GM21360 (cell line): ENCODE results near the gene ILK.

Source experiments
- ATAC-seq: cut with Tn5 transposase; IDR thresholded peaks from one replicate; pipeline ENCODE4 v1.9.1; 2021; ENCODE audit warnings: mild to moderate bottlenecking, moderate library complexity; ENCODE audit not compliant: unreplicated experiment

The ILK gene

DNA sequence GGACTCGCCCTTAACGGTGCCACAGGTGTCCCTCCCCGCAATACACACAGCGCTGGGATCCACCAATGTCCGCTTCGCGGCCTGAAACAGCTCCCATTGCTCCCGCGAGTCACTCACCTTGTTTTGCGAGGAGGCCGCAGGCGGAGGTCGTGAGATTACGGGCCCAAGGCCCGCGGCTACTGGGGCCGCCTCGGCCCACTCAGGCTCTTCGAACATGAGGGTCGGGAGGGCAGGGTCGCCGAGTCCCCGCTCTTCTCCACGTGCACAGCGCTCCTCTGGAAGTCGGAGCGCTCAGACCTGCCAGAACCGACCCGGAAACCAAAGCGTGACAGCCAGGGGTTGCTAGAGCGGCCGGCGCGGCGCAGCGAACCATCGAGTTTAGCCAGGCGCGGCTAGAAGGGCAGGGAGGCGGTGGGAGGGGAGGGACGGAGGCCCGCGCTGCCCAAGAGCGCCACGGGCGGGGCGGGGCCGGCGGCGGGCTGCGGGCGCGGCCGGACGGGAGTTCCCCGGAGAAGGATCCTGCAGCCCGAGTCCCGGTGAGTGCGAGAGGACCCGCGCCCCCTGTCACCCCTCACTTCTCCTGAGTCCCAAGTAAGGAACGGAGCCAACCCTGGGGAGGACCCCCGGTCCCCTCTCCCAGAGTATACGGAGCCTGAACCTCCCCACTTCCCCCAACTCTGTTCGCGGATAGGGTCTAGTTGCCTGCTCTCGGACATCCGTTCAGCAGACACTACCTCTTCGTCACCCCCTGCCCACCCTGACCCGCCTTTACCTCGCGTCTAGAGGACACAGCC lies at the start of gene ILK, which contains the start of gene RRP8:
Gene ILK, plus strand, starts transcription at position 488 of the 794 bp plus-strand sequence. CDS start 498 bp downstream, outside the sequence.
Gene RRP8, minus strand, starts transcription at position 330 of the 794 bp plus-strand sequence. Its CDS starts 114 bp downstream, at position 216.
- peak; percentile 70 for ATAC-seq

DNA sequence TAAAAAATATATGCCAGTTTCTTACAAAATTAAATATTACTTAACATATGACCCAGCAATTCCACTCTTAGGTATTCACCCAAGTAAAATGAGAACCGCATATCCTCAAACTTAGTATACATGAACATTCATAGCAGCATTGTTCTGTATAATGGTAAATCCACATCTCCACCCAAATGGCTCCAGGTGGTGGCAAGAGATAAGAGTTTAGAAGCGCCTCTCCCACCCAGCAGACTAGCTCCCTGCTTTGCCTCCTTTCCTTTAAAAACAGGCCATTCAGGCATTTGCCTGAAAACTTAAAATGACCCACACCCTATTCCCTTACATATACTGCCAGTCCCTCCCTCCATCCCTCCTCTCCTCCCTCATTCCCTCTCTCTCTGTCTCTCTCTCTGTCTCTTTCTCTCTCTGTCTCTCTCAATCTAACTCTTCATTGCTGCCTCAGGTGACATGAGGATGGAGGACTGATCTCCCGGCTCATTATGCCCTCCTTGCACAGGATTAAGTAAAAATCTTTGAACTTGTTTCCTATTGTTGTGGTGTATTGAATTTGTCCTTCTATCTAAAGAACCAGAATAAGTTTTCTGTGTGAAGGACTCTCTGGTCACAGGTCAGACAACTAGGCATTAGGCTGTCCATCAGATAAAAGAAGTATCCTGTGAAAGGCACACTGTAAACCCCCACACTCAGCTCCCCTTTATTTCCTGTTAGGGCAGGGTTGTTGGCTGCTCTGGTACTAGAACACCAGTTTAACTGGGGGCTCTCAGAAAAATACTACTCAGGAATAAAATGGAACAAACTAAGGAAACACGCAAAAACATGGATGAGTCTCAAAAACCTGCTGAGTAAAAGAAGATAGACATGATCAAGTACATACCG lies 48.5 kb upstream of the ILK start:
- ATAC-seq: no peak

- ATAC-seq: no peak
Observed at GRCh38 chr11:6556139-6556949, 47.2 kb upstream of the ILK start.

GRCh38 chr11:6557063-6557462 lies 46.5 kb upstream of the ILK start:
- ATAC-seq: no peak

GRCh38 chr11:6557761-6558674 lies 45.6 kb upstream of the ILK start:
- no peak for ATAC-seq

- ATAC-seq: no peak
Observed at GRCh38 chr11:6559369-6559768, 44.2 kb upstream of the ILK start.

DNA sequence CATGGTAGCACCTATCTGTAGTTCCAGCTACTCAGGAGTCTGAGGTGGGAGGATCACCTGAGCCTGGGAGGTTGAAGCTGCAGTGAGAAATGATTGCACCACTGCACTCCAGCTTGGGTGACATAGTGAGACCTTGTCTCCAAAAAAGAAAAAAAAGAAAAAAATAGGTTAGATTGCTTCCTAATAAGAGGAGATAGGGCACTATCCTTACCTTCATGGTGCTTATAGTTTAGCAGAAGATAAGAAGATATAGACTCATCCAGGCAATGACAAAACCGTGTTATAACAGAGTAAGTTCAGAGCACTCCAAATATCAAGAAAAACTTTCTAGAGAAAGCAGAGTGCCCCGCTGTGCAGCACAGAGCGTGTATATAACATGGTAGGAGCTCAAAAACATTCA lies 42.3 kb upstream of the ILK start:
- no peak for ATAC-seq

GRCh38 chr11:6563121-6563619 lies 40.4 kb upstream of the ILK start:
- ATAC-seq: no peak

DNA sequence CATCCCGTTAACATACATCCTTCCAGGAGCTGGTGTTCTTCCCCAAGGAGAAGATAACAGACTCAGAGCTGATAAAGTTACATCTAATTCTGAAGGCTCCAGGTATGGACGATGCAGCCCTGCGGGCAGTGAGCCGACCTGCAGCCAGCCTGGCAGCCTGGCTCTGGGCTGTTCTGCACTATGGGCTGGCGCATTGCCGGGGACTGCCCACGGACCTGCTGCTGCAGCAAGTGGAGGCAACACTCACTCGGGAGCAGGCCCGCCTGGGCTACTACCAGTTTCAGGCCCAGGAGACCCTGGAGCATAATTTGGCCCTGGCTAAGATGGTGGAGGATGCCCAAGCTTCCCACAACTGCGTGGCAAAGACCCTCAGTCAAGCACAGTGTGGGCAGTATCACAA lies 39.9 kb upstream of the ILK start:
- ATAC-seq: no peak

DNA sequence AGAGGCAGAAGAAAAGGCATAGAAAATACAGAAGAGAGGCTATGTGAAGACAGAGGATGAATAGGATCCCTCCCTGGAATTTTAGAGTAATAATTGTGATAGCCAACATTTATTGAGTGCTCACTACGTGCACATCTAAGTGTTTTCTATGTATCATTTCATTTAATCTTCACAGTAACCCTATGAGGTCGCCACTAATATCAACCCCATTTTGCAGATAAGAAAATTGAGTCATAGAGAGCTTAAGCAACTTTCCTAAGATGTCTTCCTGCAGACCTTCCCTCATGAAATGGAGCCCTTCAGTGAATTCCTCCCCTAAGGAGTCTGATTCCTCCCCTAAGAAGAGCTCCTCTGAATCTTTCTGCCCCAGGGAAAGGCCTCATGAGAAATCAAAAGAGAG lies 38.2 kb upstream of the ILK start:
- ATAC-seq: no peak

DNA sequence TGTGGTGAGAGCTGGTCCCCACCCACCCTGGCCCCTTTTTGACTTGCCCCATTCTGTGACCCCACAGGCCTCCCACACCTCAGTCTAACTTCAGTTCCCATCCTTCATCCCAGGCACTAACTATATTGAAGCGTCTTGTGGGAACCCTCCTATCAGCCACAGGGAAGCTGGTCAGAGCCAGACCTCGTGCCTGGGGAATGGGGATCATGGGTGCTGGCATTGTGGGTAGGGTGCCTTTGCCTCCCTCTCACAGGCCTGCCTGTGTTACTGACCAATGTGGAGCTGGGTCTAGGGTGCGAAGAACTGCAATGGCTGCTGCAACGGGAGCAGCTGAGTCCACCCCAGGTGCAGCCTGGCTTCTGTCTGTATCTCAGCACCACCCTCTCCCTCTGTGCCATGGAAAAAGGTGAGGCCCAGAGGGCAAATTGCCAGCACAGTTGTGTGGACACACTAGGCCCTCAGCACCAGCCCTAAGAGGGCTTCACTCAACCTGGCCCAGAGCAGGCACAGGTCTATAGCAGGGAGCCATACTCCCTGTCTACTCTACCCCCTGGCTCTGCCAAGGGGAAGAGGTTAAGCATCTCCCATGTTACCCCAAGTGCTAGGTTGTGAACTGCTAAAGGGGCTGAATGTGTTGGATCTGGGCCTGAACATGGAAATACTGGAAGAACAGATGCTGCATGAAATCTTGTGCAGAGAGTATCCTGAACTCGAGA lies 37.4 kb upstream of the ILK start:
- ATAC-seq: no peak

- no peak for ATAC-seq
Observed at GRCh38 chr11:6566704-6567370, 36.7 kb upstream of the ILK start.

GRCh38 chr11:6567371-6567745 lies 36.2 kb upstream of the ILK start:
- ATAC-seq: no peak

DNA sequence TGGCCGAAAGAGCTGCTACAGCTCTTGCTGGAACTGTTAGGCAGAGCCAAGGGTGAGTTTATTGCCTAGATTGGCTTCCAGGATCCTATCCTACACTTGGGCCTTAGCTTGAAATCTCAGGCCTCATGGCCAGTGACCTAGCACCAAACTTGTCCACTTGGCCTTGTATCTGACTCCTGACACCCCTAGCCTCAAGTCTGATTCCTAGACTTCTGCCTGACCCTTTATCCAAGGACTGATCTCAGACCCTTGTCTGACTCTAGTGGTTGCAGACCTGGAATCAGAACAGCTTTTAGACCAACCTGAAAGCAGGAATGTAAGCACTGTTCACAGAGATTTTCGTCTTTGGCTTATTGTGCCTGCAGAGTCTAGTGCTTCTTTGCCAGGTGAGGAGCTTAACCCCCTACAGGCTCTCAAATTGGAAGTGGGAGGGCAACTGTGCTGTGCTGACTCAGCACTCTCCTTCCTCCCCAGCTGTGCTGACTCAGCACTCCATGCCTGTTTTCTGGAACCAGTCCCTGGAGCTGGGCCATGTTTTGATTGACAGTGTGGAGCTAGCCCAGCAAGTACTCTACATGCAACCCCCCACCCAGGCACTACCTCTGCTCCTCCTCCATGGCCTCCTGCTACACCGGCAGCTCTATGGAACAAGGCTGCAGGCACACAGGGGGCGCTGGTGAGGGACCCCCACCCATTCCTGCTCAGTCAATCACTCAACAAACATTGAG lies 35.2 kb upstream of the ILK start:
- ATAC-seq: no peak

GRCh38 chr11:6569706-6570105 lies 33.9 kb upstream of the ILK start:
- no peak for ATAC-seq

DNA sequence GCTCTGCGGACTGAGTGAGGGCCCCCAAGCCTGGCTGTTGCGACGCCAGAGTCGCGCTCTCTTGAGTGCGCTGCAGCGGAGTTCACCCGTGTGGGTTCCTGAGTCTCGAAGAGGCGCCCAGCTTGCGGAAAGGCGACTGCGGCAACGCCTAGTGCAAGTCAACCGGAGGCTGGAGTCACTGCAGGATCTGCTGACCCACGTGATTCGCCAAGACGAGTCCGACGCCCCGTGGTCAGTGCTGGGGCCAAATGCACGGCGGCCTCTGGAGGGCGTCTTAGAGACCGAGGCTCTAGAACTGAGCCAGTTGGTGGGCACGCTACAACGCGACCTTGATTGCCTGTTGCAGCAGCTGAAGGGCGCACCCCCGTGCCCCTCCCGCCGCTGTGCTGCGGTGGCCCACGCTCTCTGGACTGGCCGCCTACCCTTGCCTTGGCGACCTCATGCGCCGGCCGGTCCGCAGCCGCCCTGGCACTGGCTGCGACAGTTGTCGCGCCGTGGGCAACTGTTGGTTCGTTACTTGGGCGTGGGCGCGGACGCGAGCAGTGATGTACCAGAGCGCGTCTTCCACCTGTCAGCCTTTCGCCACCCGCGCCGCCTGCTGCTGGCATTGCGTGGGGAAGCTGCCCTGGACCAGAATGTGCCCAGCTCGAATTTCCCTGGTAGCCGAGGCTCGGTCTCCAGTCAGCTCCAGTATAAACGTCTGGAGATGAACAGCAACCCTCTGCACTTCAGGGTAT lies 32.7 kb upstream of the ILK start:
- no peak for ATAC-seq

- no peak for ATAC-seq
Observed at GRCh38 chr11:6571434-6572008, 32.1 kb upstream of the ILK start.
